Measurements from ENCODE around the gene ATRAID.
"Not testable (repeated sequence)": the region's sequence is repeated elsewhere in the genome, so short reads cannot be mapped to it uniquely, and the experiment has no call there.

Gene ATRAID

GRCh38 chr2:27179344-27180000 lies 32.4 kb upstream of the ATRAID start:
- no peaks in the 10 kb centered on the region for H3K36me3 ChIP-seq (ENCODE audit: insufficient read depth, low read length)
- H3K4me2 ChIP-seq (ENCODE audit: low read length) = no peak overlapping the region
- peaks cover 25% of the 10 kb centered on the region for H3K4me1 ChIP-seq (ENCODE audit: control insufficient read depth, insufficient read depth, low read length)
- H3K9ac ChIP-seq (ENCODE audit: low read depth, low read length) = no peak overlapping the region
- H3K27me3 ChIP-seq (ENCODE audit: control insufficient read depth, insufficient read depth, low read length) = peaks cover 26% of the 10 kb centered on the region
- no peaks in the 10 kb centered on the region for H3K9me3 ChIP-seq (replicated peaks; ENCODE audit: low read length)
- no peak overlapping the region for H3K4me3 ChIP-seq (ENCODE audit: low read length)

GRCh38 chr2:27182346-27182745 lies 29.5 kb upstream of the ATRAID start:
- Histone ChIP-seq H3K9me3 (replicated peaks; ENCODE audit: low read length) (no peaks in the 10 kb centered on the region), H3K4me1 (ENCODE audit: control insufficient read depth, insufficient read depth, low read length) (peaks cover 39% of the 10 kb centered on the region), H3K9ac (ENCODE audit: low read depth, low read length) (no peak overlapping the region), H3K36me3 (ENCODE audit: insufficient read depth, low read length) (no peaks in the 10 kb centered on the region), H3K4me2 (ENCODE audit: low read length) (no peak overlapping the region), H3K4me3 (ENCODE audit: low read length) (no peak overlapping the region), H3K27me3 (ENCODE audit: control insufficient read depth, insufficient read depth, low read length) (peaks cover 6% of the 10 kb centered on the region)

- Histone ChIP-seq H3K4me2 (ENCODE audit: low read length) (no peak overlapping the region), H3K4me3 (ENCODE audit: low read length) (no peak overlapping the region), H3K9me3 (replicated peaks; ENCODE audit: low read length) (no peaks in the 10 kb centered on the region), H3K36me3 (ENCODE audit: insufficient read depth, low read length) (no peaks in the 10 kb centered on the region), H3K4me1 (ENCODE audit: control insufficient read depth, insufficient read depth, low read length) (peaks cover 39% of the 10 kb centered on the region), H3K9ac (ENCODE audit: low read depth, low read length) (no peak overlapping the region), H3K27me3 (ENCODE audit: control insufficient read depth, insufficient read depth, low read length) (no peaks in the 10 kb centered on the region)
Observed at GRCh38 chr2:27184115-27184514, 27.7 kb upstream of the ATRAID start.

DNA sequence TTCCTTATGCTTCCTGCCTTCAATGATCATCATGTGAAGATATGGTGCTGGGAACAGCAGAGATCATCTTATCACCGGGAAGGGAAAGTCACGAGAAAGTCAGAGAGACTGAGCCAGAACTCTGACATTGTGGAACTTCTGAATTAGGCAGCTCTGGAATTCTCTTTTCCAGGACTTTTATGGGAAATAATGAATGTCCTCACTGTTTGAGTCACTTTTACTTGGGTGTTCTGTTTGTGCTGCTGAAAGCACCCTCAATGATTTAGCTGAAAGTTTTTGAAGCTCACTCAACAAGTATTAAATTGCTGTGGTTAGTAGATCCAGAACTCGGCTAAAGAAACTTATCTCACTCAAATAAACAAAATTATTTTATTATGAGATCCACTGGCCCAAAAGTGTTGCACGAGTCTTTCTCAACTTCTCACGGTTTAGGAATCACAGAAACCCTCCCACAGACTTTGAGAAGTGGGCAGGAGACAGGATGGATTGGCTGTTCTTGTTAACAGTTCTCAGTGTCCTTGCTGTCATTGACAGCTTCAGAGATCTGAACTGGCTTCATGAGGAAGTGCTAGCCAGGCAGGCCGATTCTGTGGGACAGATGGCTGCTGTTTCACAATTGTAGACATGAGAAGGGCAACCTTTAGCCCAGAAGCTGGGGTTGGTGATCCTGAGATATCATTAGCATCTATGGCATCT lies 26.4 kb upstream of the ATRAID start:
- Histone ChIP-seq H3K36me3 (ENCODE audit: insufficient read depth, low read length) (no peaks in the 10 kb centered on the region), H3K27me3 (ENCODE audit: control insufficient read depth, insufficient read depth, low read length) (no peaks in the 10 kb centered on the region), H3K4me3 (ENCODE audit: low read length) (peak overlapping the region; percentile 0), H3K4me1 (ENCODE audit: control insufficient read depth, insufficient read depth, low read length) (peaks cover 31% of the 10 kb centered on the region), H3K9me3 (replicated peaks; ENCODE audit: low read length) (no peaks in the 10 kb centered on the region), H3K4me2 (ENCODE audit: low read length) (peak overlapping the region; percentile 18), H3K9ac (ENCODE audit: low read depth, low read length) (no peak overlapping the region)

DNA sequence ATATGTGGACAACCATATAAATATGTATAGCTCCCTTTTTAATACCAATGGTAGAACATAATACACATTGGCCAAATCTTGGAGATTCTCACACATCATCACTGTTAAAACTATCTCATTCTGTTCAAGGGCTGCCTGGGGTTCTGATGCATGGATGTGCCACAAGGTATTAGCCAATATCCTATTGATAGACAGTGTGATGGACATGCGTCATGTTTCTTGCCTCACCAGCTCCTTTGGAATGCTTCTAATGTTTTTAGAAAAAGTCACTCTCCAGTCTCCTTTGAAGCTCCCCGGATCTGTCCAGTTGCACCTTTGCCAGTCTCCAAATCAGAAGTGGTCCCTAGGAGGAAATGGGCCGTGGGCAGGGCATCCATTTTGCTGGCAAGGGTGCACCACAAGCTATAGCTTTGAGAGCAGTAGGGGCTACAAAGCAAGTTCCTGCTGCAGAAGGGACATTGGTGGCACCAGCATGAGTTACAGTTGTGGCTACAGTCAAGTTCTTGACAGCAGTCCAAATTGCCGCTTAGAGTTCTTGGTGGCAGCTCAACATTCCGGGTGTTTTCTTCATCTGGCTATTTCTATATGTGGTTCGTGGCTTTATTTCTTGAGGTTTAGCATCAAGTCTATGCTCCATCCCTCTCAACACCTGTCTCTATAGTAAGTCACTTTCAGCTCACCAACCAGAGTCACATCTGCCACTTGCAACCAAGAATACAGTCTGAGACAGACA lies 25.1 kb upstream of the ATRAID start:
- Histone ChIP-seq H3K9ac (ENCODE audit: low read depth, low read length) (no peak overlapping the region), H3K4me3 (ENCODE audit: low read length) (no peak overlapping the region), H3K36me3 (ENCODE audit: insufficient read depth, low read length) (no peaks in the 10 kb centered on the region), H3K4me1 (ENCODE audit: control insufficient read depth, insufficient read depth, low read length) (peaks cover 23% of the 10 kb centered on the region), H3K4me2 (ENCODE audit: low read length) (no peak overlapping the region), H3K27me3 (ENCODE audit: control insufficient read depth, insufficient read depth, low read length) (no peaks in the 10 kb centered on the region), H3K9me3 (replicated peaks; ENCODE audit: low read length) (no peaks in the 10 kb centered on the region)

GRCh38 chr2:27189989-27190388 lies 21.9 kb upstream of the ATRAID start:
- Histone ChIP-seq H3K36me3 (ENCODE audit: insufficient read depth, low read length) (no peaks in the 10 kb centered on the region), H3K4me3 (ENCODE audit: low read length) (no peak overlapping the region), H3K9ac (ENCODE audit: low read depth, low read length) (no peak overlapping the region), H3K9me3 (replicated peaks; ENCODE audit: low read length) (no peaks in the 10 kb centered on the region), H3K27me3 (ENCODE audit: control insufficient read depth, insufficient read depth, low read length) (peaks cover 4% of the 10 kb centered on the region), H3K4me1 (ENCODE audit: control insufficient read depth, insufficient read depth, low read length) (peaks cover 12% of the 10 kb centered on the region), H3K4me2 (ENCODE audit: low read length) (no peak overlapping the region)

- Histone ChIP-seq H3K27me3 (ENCODE audit: control insufficient read depth, insufficient read depth, low read length) (peaks cover 5% of the 10 kb centered on the region), H3K4me2 (ENCODE audit: low read length) (no peak overlapping the region), H3K9ac (ENCODE audit: low read depth, low read length) (no peak overlapping the region), H3K36me3 (ENCODE audit: insufficient read depth, low read length) (no peaks in the 10 kb centered on the region), H3K9me3 (replicated peaks; ENCODE audit: low read length) (no peaks in the 10 kb centered on the region), H3K4me1 (ENCODE audit: control insufficient read depth, insufficient read depth, low read length) (no peaks in the 10 kb centered on the region), H3K4me3 (ENCODE audit: low read length) (no peak overlapping the region)
Observed at GRCh38 chr2:27191070-27191829, 20.6 kb upstream of the ATRAID start.

DNA sequence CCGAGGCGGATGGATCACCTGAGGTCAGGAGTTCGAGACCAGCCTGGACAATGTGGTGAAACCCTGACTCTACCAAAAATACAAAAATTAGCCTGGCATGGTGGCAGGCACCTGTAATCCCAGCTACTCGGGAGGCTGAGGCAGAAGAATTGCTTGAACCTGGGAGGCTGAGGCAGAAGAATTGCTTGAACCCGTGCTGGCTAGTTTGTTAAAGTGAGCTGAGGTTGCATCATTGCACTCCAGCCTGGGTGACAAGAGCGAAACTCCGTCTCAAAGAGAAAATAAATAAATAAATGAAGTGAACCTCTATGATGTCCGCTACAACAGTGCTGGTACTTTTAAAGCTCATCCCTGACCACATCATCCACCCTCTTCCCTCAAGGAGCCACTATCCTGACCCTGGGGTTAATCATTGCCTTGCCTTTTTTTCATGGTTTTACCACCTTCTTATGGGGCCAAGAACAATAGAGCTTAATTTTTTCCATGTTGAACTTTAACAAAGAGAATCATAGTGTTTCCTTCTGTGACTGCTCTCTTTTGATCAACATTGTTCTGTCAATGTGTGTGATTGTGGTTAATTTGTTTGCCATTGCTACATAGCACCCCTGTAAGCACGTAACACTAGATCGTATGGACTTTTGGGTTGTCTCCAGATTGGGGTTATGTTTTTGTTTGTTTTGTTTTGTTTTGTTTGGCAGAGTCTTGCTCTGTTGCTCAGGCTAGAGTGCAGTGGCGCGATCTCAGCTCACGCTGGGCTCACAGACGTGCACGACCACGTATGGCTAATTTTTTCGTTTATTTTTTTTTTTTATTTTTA lies 17.1 kb upstream of the ATRAID start:
- H3K4me2 ChIP-seq (ENCODE audit: low read length) = no peak overlapping the region
- H3K36me3 ChIP-seq (ENCODE audit: insufficient read depth, low read length) = no peaks in the 10 kb centered on the region
- no peaks in the 10 kb centered on the region for H3K9me3 ChIP-seq (replicated peaks; ENCODE audit: low read length)
- H3K27me3 ChIP-seq (ENCODE audit: control insufficient read depth, insufficient read depth, low read length) = peaks cover 5% of the 10 kb centered on the region
- no peak overlapping the region for H3K4me3 ChIP-seq (ENCODE audit: low read length)
- H3K9ac ChIP-seq (ENCODE audit: low read depth, low read length) = no peak overlapping the region
- H3K4me1 ChIP-seq (ENCODE audit: control insufficient read depth, insufficient read depth, low read length) = no peaks in the 10 kb centered on the region

GRCh38 chr2:27195799-27196198 lies 16.0 kb upstream of the ATRAID start:
- not testable (repeated sequence) for H3K4me2 ChIP-seq (ENCODE audit: low read length); H3K27me3 ChIP-seq (ENCODE audit: control insufficient read depth, insufficient read depth, low read length); H3K36me3 ChIP-seq (ENCODE audit: insufficient read depth, low read length); H3K4me3 ChIP-seq (ENCODE audit: low read length); H3K9ac ChIP-seq (ENCODE audit: low read depth, low read length); H3K4me1 ChIP-seq (ENCODE audit: control insufficient read depth, insufficient read depth, low read length); H3K9me3 ChIP-seq (replicated peaks; ENCODE audit: low read length)

DNA sequence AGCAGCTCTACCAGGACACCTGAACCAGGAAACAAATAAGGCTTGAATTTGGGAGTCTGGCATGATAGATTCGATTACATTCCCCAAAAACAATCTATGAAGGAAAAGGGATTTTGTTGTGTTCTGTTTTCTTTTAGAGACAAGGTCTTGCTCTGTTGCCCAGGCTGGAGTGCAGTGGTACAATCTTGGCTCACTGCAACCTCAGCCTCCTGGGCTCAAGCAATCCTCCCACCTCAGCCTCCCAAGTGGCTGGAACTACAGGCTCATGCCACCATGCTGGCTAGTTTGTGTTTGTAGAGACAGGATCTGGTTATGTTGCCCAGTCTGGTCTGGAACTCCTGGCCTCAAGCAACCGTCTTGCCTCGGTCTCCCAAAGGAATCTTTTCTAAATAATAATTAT lies 13.8 kb upstream of the ATRAID start:
- H3K27me3 ChIP-seq (ENCODE audit: control insufficient read depth, insufficient read depth, low read length); H3K4me3 ChIP-seq (ENCODE audit: low read length); H3K4me1 ChIP-seq (ENCODE audit: control insufficient read depth, insufficient read depth, low read length); H3K9ac ChIP-seq (ENCODE audit: low read depth, low read length); H3K9me3 ChIP-seq (replicated peaks; ENCODE audit: low read length); H3K4me2 ChIP-seq (ENCODE audit: low read length): not testable (repeated sequence)
- peaks cover 18% of the 10 kb centered on the region for H3K36me3 ChIP-seq (ENCODE audit: insufficient read depth, low read length)

DNA sequence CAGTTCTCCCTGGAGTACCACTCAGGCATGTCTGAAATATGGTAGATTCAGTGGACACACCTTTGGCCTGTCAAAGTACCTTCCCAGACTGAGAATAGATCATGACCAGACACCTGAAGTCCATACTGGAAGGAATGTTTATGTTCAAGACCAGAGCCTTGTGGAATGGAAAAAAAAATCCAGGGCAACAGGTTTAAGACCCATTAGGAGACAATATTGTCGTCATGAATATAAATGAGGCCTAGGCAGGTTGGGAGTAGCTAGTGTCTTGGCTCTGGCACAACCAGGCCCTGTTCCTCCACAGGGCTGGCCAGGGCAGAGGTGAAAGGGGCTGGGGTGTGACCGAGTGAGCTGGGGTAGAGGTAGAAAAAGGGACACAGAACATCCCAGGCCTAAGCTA lies 13.2 kb upstream of the ATRAID start:
- H3K9ac ChIP-seq (ENCODE audit: low read depth, low read length) = no peak overlapping the region
- no peak overlapping the region for H3K4me2 ChIP-seq (ENCODE audit: low read length)
- peaks cover 22% of the 10 kb centered on the region for H3K36me3 ChIP-seq (ENCODE audit: insufficient read depth, low read length)
- H3K27me3 ChIP-seq (ENCODE audit: control insufficient read depth, insufficient read depth, low read length) = peaks cover 5% of the 10 kb centered on the region
- H3K4me1 ChIP-seq (ENCODE audit: control insufficient read depth, insufficient read depth, low read length) = no peaks in the 10 kb centered on the region
- no peak overlapping the region for H3K4me3 ChIP-seq (ENCODE audit: low read length)
- H3K9me3 ChIP-seq (replicated peaks; ENCODE audit: low read length) = no peaks in the 10 kb centered on the region

Measured in skeletal muscle satellite cell (primary cell).